Measurements from ENCODE around the gene PDCL3. TPM values are rescaled to one million over a fixed set of nuclear protein-coding genes. Genes with fewer than 3 reads are reported as not detected.

The PDCL3 gene
- total and polyA plus RNA-seq, 2 donors (not counting 3 experiments of a cell fraction or from before 2014, with no cell fraction given): 19.4 to 32.8 TPM

DNA sequence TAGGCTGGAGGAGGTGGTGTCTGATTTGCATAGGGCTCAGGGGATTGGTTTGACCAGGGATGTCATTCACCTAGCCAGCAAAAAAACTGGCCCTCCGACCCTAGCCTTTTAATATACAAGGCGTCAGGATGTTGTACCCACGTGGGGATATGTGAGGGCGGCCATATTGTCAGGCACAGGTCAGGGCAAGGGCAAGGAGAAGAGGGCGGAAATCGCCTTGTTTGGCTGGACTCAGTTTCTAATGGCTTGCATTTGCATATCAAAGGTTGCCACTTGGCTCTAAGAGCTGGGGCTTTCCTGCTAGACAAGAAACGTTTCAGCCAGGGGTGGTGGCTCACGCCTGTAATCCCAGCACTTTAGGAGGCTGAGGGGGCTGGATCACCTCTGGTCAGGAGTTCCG, 24.9 kb upstream of the PDCL3 start:
- H3K9me1 ChIP-seq (replicated peaks; ENCODE audit: control insufficient read depth, extremely low read depth, insufficient read depth, low read length): no peaks in the 10 kb centered on the region
- DNase-seq (ENCODE audit: low read depth, low spot score): no peak
- no peaks in the 10 kb centered on the region for H4K20me1 ChIP-seq (replicated peaks; ENCODE audit: control insufficient read depth, extremely low read depth, insufficient read depth, low read length)
- no peak overlapping the region for H3K4me2 ChIP-seq (ENCODE audit: insufficient read depth, low read length)
- H3K36me3 ChIP-seq (ENCODE audit: control insufficient read depth in 2 of 2, extremely low read depth in 1 of 2, insufficient read depth in 2 of 2, low read length in 2 of 2): no peaks in the 10 kb centered on the region
- no peaks in the 10 kb centered on the region for H3K4me1 ChIP-seq (ENCODE audit: control insufficient read depth, extremely low read depth, insufficient read depth, low read length)
- no peak overlapping the region for H3K4me3 ChIP-seq (replicated peaks in 1 of 3; ENCODE audit: insufficient read depth in 1 of 3, low read depth in 1 of 3, low read length in 3 of 3)
- dilution Hi-C loops (cut with MboI; ENCODE audit: extremely low pct_ligation_motif_present, low sequenced_read_pairs) (no loop called here), intact Hi-C loops (cut with micrococcal nuclease) (no loop called here)
- FAIRE-seq: no peak
- BruUV-seq (replicated peaks): no TSS peak
- H3K9ac ChIP-seq (replicated peaks; ENCODE audit: extremely low read depth, insufficient read depth, low read length): no peak overlapping the region
- POLR2A ChIA-PET: no interaction called here
- no peak for TF ChIP-seq JUN (IDR thresholded peaks at IDR 0.05; ENCODE audit: borderline replicate concordance, insufficient read depth, insufficient read length, low read depth)
- no peak for TF ChIP-seq POLR2A (IDR thresholded peaks at IDR 0.05; ENCODE audit: low read depth, low read length)
- no peak for TF ChIP-seq FOS (IDR thresholded peaks at IDR 0.05; ENCODE audit: borderline replicate concordance, insufficient read depth, low read length)
- TF ChIP-seq, protein P1, sequence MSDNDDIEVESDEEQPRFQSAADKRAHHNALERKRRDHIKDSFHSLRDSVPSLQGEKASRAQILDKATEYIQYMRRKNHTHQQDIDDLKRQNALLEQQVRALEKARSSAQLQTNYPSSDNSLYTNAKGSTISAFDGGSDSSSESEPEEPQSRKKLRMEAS (IDR thresholded peaks at IDR 0.05; ENCODE audit: insufficient read depth, insufficient read length): no peak
- TF ChIP-seq MYC (IDR thresholded peaks at IDR 0.05; ENCODE audit: low read depth, low read length): no peak
- no peak for TF ChIP-seq POLR2AphosphoS5 (IDR thresholded peaks at IDR 0.05; ENCODE audit: insufficient read depth, low read depth, low read length)
- TF ChIP-seq GATA2 (IDR thresholded peaks at IDR 0.05; ENCODE audit: insufficient read depth, insufficient read length, low read depth, low read length): no peak
- CTCF ChIA-PET: no interaction called here
- H3K79me2 ChIP-seq (ENCODE audit: control insufficient read depth, insufficient read depth, low read length): no peaks in the 10 kb centered on the region
- H2AFZ ChIP-seq (ENCODE audit: low read depth, low read length): no peak overlapping the region
- H3K27ac ChIP-seq (ENCODE audit: insufficient read depth, low read depth, low read length): no peak overlapping the region
- no peaks in the 10 kb centered on the region for H3K27me3 ChIP-seq (ENCODE audit: control insufficient read depth in 2 of 2, insufficient read depth in 2 of 2, low read length in 2 of 2)
- no peaks in the 10 kb centered on the region for H3K9me3 ChIP-seq (replicated peaks; ENCODE audit: control insufficient read depth, insufficient read depth, low read length)

- ChIA-PET CTCF (interaction anchor here (1.0 to 1.1 kb wide), 2 partner anchors 10 to 18 kb away, joined by 3 read pairs; no protein-coding TSS in a partner anchor), POLR2A (no interaction called here)
- no peak for DNase-seq (ENCODE audit: low read depth, low spot score)
- Histone ChIP-seq H2AFZ (ENCODE audit: low read depth, low read length) (no peak overlapping the region), H4K20me1 (replicated peaks; ENCODE audit: control insufficient read depth, extremely low read depth, insufficient read depth, low read length) (no peaks in the 10 kb centered on the region), H3K4me3 (replicated peaks in 1 of 3; ENCODE audit: insufficient read depth in 1 of 3, low read depth in 1 of 3, low read length in 3 of 3) (no peak overlapping the region), H3K9me3 (replicated peaks; ENCODE audit: control insufficient read depth, insufficient read depth, low read length) (no peaks in the 10 kb centered on the region), H3K9me1 (replicated peaks; ENCODE audit: control insufficient read depth, extremely low read depth, insufficient read depth, low read length) (no peaks in the 10 kb centered on the region), H3K36me3 (ENCODE audit: control insufficient read depth in 2 of 2, extremely low read depth in 1 of 2, insufficient read depth in 2 of 2, low read length in 2 of 2) (no peaks in the 10 kb centered on the region), H3K27ac (ENCODE audit: insufficient read depth, low read depth, low read length) (no peak overlapping the region), H3K4me1 (ENCODE audit: control insufficient read depth, extremely low read depth, insufficient read depth, low read length) (no peaks in the 10 kb centered on the region), H3K4me2 (ENCODE audit: insufficient read depth, low read length) (no peak overlapping the region), H3K27me3 (ENCODE audit: control insufficient read depth in 2 of 2, insufficient read depth in 2 of 2, low read length in 2 of 2) (no peaks in the 10 kb centered on the region), H3K79me2 (ENCODE audit: control insufficient read depth, insufficient read depth, low read length) (no peaks in the 10 kb centered on the region), H3K9ac (replicated peaks; ENCODE audit: extremely low read depth, insufficient read depth, low read length) (no peak overlapping the region)
- intact Hi-C loops (cut with micrococcal nuclease) (no loop called here), dilution Hi-C loops (cut with MboI; ENCODE audit: extremely low pct_ligation_motif_present, low sequenced_read_pairs) (no loop called here)
- no TSS peak for BruUV-seq (replicated peaks)
- no peak for FAIRE-seq
- TF ChIP-seq FOS (IDR thresholded peaks at IDR 0.05; ENCODE audit: borderline replicate concordance, insufficient read depth, low read length) (no peak), EZH2 (IDR thresholded peaks at IDR 0.05; ENCODE audit: borderline replicate concordance, low read depth, low read length, severe bottlenecking) (no peak), CTCF (IDR thresholded peaks at IDR 0.05; ENCODE audit: extremely low read depth in 1 of 2, insufficient read depth in 1 of 2, low read depth in 1 of 2, low read length in 2 of 2) (no peak), JUN (IDR thresholded peaks at IDR 0.05; ENCODE audit: borderline replicate concordance, insufficient read depth, insufficient read length, low read depth) (no peak), MYC (IDR thresholded peaks at IDR 0.05; ENCODE audit: low read depth, low read length) (no peak), POLR2A (IDR thresholded peaks at IDR 0.05; ENCODE audit: low read depth, low read length) (no peak), POLR2AphosphoS5 (IDR thresholded peaks at IDR 0.05; ENCODE audit: insufficient read depth, low read depth, low read length) (no peak), GATA2 (IDR thresholded peaks at IDR 0.05; ENCODE audit: insufficient read depth, insufficient read length, low read depth, low read length) (no peak)
- TF ChIP-seq, protein P1 (IDR thresholded peaks at IDR 0.05; ENCODE audit: insufficient read depth, insufficient read length): no peak
Observed at GRCh38 chr2:100539221-100539620, 23.6 kb upstream of the PDCL3 start.
